ENCODE results near the gene PIK3R1. TPM values are rescaled to one million over a fixed set of nuclear protein-coding genes. Genes with fewer than 3 reads are reported as not detected.

The PIK3R1 gene
- total RNA-seq, 6 donors from 2014 or later: 52.3 to 112 (median 92.5) TPM

DNA sequence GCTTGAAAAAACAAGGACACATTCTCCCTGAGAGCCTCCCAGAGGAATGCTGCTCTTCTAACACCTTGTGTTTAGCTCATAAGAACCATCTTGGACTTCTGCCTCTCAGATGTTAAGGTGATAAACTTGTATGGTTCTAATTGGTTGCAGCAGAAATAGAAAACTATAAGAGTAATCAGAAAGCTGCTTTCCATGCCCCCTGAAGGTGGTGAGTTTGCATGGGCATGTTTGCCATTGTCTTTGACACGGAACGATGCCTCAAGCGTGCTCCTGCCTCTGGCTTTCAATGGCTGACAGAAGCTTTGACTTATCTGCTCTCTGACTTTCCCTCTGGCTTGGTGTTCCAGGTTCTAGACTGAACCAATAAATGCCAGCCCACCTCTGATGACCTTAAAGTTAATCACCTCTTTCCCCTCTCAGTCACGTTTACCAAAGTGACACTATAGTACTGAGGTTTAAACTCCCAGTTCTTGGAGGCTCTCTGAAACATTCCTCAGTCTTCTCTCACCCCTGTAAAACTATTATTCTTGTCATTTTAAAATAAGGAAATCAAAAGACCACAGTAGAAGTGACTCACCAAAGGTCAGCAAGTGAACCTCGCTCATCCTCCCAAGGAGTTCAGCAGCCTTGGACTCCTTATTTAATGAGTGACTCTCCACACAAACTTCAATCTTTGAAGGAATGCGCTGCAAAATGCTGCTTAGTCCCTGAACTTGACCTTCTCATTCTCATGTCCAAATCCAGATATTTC lies 103.6 kb downstream of the PIK3R1 start:
- DNase-seq (no peak), ATAC-seq (ENCODE audit: low FRiP score in 2 of 2) (no peak)
- WGBS, 2 donors: 84 to 89% methylated on average over 6 of the region's 6 CpGs
- no peak overlapping the region for H3K4me3 ChIP-seq
- TF ChIP-seq, protein P1, sequence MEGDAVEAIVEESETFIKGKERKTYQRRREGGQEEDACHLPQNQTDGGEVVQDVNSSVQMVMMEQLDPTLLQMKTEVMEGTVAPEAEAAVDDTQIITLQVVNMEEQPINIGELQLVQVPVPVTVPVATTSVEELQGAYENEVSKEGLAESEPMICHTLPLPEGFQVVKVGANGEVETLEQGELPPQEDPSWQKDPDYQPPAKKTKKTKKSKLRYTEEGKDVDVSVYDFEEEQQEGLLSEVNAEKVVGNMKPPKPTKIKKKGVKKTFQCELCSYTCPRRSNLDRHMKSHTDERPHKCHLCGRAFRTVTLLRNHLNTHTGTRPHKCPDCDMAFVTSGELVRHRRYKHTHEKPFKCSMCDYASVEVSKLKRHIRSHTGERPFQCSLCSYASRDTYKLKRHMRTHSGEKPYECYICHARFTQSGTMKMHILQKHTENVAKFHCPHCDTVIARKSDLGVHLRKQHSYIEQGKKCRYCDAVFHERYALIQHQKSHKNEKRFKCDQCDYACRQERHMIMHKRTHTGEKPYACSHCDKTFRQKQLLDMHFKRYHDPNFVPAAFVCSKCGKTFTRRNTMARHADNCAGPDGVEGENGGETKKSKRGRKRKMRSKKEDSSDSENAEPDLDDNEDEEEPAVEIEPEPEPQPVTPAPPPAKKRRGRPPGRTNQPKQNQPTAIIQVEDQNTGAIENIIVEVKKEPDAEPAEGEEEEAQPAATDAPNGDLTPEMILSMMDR (IDR thresholded peaks at IDR 0.05): no peak
- TF ChIP-seq POLR2AphosphoS5 (IDR thresholded peaks at IDR 0.05) (no peak), EP300 (IDR thresholded peaks at IDR 0.05) (no peak), POLR2A (IDR thresholded peaks at IDR 0.05) (no peak)
- H3K27ac ChIP-seq: no peak overlapping the region
- no peaks in the 10 kb centered on the region for H3K27me3 ChIP-seq
- H3K4me1 ChIP-seq: no peaks in the 10 kb centered on the region
- H3K36me3 ChIP-seq: no peaks in the 10 kb centered on the region
- no peaks in the 10 kb centered on the region for H3K9me3 ChIP-seq

DNA sequence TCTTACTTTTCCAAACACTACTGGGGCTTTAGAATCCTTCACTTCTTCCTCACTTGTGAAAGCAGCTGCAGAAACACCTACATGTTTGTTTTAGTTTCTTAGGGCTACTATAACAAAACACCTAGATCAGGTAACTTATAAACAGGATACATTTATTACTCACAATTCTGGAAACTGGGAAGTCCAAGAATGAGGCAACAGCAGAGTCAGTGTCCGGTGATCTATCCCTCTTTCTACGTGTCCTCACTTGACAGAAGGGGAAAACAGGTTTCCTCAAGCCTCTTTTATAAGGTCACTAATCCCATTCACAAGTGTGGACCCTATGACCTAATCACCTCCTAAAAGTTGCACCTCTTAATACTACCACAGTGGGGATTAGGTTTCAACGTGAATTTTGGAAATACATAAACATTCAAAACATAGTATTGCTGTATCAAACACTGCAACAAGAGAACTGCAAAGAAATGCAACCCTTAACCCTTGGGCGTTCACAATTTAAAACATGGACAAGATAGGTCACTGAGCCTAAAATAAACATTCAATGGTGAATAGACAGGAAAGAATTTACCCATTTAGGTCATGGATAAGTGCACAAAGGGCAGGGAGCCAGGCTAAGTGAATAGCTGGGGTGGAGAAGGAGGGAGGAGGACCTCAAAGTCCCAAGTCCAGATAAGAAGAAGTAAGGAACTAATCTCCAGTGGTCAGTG lies 104.3 kb downstream of the PIK3R1 start:
- peak in 1 of 2 donors; percentile 41 for ATAC-seq (ENCODE audit: low FRiP score in 2 of 2)
- Histone ChIP-seq H3K9me3 (no peaks in the 10 kb centered on the region), H3K36me3 (no peaks in the 10 kb centered on the region), H3K4me1 (no peaks in the 10 kb centered on the region), H3K27ac (no peak overlapping the region), H3K27me3 (no peaks in the 10 kb centered on the region), H3K4me3 (no peak overlapping the region)
- 76 to 80% methylated on average over 4 of the region's 4 CpGs for WGBS, 2 donors
- DNase-seq: no peak
- TF ChIP-seq, protein P1 (IDR thresholded peaks at IDR 0.05): no peak
- TF ChIP-seq POLR2A (IDR thresholded peaks at IDR 0.05) (no peak), POLR2AphosphoS5 (IDR thresholded peaks at IDR 0.05) (no peak), EP300 (IDR thresholded peaks at IDR 0.05) (no peak)

DNA sequence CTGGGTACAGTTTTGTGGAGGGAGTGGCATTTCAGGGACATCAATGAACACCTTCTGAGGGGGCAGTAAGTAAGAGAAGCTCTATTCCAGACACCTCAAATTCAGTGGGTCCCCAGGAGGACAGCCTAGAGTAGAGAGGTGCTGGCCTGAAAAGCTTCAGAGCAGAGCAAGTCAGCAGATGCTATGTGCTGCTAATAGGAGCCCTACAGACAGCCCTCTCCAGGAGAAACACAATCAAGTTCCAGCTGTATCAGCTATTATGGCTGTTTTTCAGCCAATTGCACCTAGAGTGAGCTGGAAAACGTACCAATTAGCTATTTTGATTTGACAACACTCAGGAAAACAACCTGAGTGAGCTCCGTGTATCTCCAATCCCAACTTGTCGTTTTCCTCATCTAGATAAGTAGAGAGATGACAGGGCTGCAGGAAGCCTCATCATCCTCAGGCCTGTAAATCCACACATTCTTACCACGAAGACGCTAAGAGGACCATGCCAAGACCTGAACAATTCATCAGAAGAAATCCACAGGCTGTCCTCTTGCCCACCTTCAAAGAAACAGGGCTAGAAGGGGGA lies 104.9 kb downstream of the PIK3R1 start:
- H3K9me3 ChIP-seq: no peaks in the 10 kb centered on the region

DNA sequence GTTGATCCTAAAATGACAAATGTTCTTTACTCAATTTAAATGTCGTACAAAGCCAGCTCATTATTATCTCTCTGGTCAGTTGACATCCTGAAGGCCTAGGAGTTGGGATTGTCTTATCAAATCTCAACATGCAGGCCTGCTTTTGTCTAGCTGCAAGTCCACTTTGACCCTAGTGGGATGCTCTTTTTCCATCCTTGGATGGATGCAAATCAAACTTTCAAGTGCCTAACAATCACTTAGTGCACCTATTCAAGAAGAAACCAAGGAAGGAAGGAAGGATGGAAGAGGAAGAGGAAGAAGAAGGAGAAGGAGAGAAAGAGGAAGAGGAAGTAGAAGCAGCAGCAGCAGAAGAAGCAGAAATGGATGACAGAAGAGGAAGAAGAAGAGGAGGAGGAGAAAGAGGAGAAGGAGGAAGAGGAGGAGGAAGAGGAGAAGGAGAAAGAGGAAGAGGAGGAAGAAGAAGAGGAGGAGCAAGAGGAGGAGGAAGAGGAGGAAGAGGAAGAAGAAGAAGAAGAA lies 109.6 kb downstream of the PIK3R1 start:
- 83 to 95% methylated on average over 1 of the region's 1 CpG for WGBS, 2 donors
- no peak overlapping the region for H3K27ac ChIP-seq
- no peaks in the 10 kb centered on the region for H3K36me3 ChIP-seq
- TF ChIP-seq, protein P1 (IDR thresholded peaks at IDR 0.05): no peak
- TF ChIP-seq POLR2A (IDR thresholded peaks at IDR 0.05) (no peak), EP300 (IDR thresholded peaks at IDR 0.05) (no peak), POLR2AphosphoS5 (IDR thresholded peaks at IDR 0.05) (no peak)
- H3K4me3 ChIP-seq: no peak overlapping the region
- no peaks in the 10 kb centered on the region for H3K27me3 ChIP-seq
- peaks cover 0 to 7% (median 0%) of the 10 kb centered on the region in 4 donors for H3K4me1 ChIP-seq
- no peaks in the 10 kb centered on the region for H3K9me3 ChIP-seq
- DNase-seq (no peak), ATAC-seq (ENCODE audit: low FRiP score in 2 of 2) (no peak)

More for the DNA sequence above, 104.9 kb downstream of the PIK3R1 start:
- H3K27ac ChIP-seq: no peak overlapping the region
- no peaks in the 10 kb centered on the region for H3K27me3 ChIP-seq
- H3K4me1 ChIP-seq: no peaks in the 10 kb centered on the region
- DNase-seq: no peak
- TF ChIP-seq EP300 (IDR thresholded peaks at IDR 0.05) (no peak), POLR2AphosphoS5 (IDR thresholded peaks at IDR 0.05) (no peak), POLR2A (IDR thresholded peaks at IDR 0.05) (no peak)
- TF ChIP-seq, protein P1 (IDR thresholded peaks at IDR 0.05): no peak
- ATAC-seq (ENCODE audit: low FRiP score in 2 of 2): peak in 1 of 2 donors; percentile 12
- 86 to 88% methylated on average over 5 of the region's 5 CpGs for WGBS, 2 donors
- H3K36me3 ChIP-seq: no peaks in the 10 kb centered on the region
- no peak overlapping the region for H3K4me3 ChIP-seq
